CD4-positive, alpha-beta T cell (primary cell): Measurements from ENCODE around the gene PANX2. TPM values are rescaled to one million over a fixed set of nuclear protein-coding genes. Genes with fewer than 3 reads are reported as not detected.

ENCODE experiments used
- ATAC-seq: fragments of 200-7000 bp; cut with Tn5 transposase; one replicate; pipeline ENCODE4 v1.10.0; 2022; ENCODE audit warnings: mild to moderate bottlenecking; ENCODE audit not compliant: poor library complexity
- CTCF ChIA-PET: fragments of 350-600 bp; sonication (Branson Sonifier 250); formaldehyde crosslinking; loops from one replicate; lab custom pipeline; 2021; ENCODE audit warnings: antibody characterized with exemption, inconsistent platforms; lab: Charles Lee
- POLR2A ChIA-PET: fragments of 350-600 bp; sonication (Branson Sonifier 250); formaldehyde crosslinking; loops from one replicate; lab custom pipeline; 2021; ENCODE audit warnings: antibody characterized with exemption, inconsistent platforms; lab: Charles Lee
- DNase-seq, 14 experiments: peaks; one replicate each; pipeline ENCODE4 v3.0.0-alpha.2; 2013 to 2020; ENCODE audit warnings: mixed read lengths in 2 of 14
- H3K27ac ChIP-seq, 2 donors: one replicate each; pipeline versions ENCODE4 v1.5.1 to v1.7.0; 2013; ENCODE audit warnings: low read length in 2 of 2, low read depth in 1 of 2, mild to moderate bottlenecking in 1 of 2
- H3K27me3 ChIP-seq, 2 experiments: 1 replicate in 1 of 2; 2 replicates in 1 of 2; pipeline versions ENCODE4 v1.6.1 to v1.7.0; 2013; ENCODE audit warnings: low read length in 2 of 2, control low read depth in 1 of 2, mild to moderate bottlenecking in 1 of 2, moderate library complexity in 1 of 2; ENCODE audit not compliant: insufficient read depth in 2 of 2, control insufficient read depth in 1 of 2
- H3K36me3 ChIP-seq: one replicate; pipeline ENCODE4 v1.6.1; 2013; ENCODE audit warnings: low read length, control low read depth; ENCODE audit not compliant: insufficient read depth
- H3K4me1 ChIP-seq: one replicate; pipeline ENCODE4 v1.6.1; 2013; ENCODE audit warnings: low read length, control low read depth; ENCODE audit not compliant: insufficient read depth
- H3K4me3 ChIP-seq: one replicate; pipeline ENCODE4 v1.5.1; 2013; ENCODE audit warnings: mild to moderate bottlenecking, low read length, moderate library complexity
- H3K9me3 ChIP-seq, 2 experiments: 1 replicate in 1 of 2; 2 replicates in 1 of 2; pipeline versions ENCODE4 v1.6.1 to v1.7.0; 2013; ENCODE audit warnings: low read length in 2 of 2, mild to moderate bottlenecking in 2 of 2, control low read depth in 1 of 2, moderate library complexity in 1 of 2; ENCODE audit not compliant: control insufficient read depth in 1 of 2, insufficient read depth in 1 of 2
- H3K27ac Mint-ChIP-seq: one replicate; pipeline ENCODE4 v1.8.0; 2020; ENCODE audit warnings: mixed read lengths
- H3K27me3 Mint-ChIP-seq: one replicate; pipeline ENCODE4 v1.8.0; 2021; ENCODE audit warnings: mixed read lengths
- H3K36me3 Mint-ChIP-seq: one replicate; pipeline ENCODE4 v1.8.0; 2021; ENCODE audit warnings: low read depth, mixed read lengths
- H3K4me1 Mint-ChIP-seq: one replicate; pipeline ENCODE4 v1.8.0; 2021; ENCODE audit warnings: low read depth, mixed read lengths
- H3K4me3 Mint-ChIP-seq: one replicate; pipeline ENCODE4 v1.8.0; 2020; ENCODE audit warnings: mild to moderate bottlenecking, mixed read lengths
- H3K9me3 Mint-ChIP-seq: one replicate; pipeline ENCODE4 v1.8.0; 2020; ENCODE audit warnings: mixed read lengths
- intact Hi-C, 2 experiments: fragments of 100-400 bp; cut with DNase I in 1 of 2; cut with micrococcal nuclease in 1 of 2; formaldehyde crosslinking; loops; one replicate each; pipeline versions ENCODE4 v1.15.1 to v1.9.0; 2023 to 2025; cut with DNase I, micrococcal nuclease
- total RNA-seq, 174 experiments: library from RNA in 2 of 174; stranded (reverse) in 2 of 174; gene quantifications; one replicate each; pipeline ENCODE4 v1.2.3 and lab custom pipeline; 2021 to 2026
- TF ChIP-seq, protein P1 (sequence below): fragments of 200-600 bp; IDR thresholded peaks from one replicate; pipeline ENCODE4 v1.8.0; 2022; ENCODE audit warnings: antibody characterized with exemption, mild to moderate bottlenecking

PANX2 gene
- total RNA-seq, 2 experiments from 2014 or later: 0.11 to 0.16 TPM

DNA sequence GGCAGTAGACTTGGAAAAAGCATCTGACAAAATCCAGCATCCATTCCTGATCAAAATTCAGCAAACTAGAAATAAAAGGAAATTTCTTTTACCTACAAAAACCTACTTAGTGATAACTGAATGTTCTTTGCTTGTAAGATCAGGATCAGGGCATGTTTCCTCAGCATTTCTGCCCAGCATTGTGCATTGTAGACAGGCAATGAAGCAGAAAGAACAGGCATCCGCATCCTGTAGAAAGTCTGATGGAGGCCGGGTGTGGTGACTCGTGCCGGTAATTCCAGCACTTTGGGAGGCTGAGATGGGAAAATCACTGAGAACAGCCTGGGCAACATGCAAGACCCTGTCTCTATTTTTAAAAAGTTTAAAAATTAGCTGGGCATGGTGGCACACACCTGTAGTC, 32.5 kb upstream of the PANX2 start:
- Histone ChIP-seq H3K9me3 (no peaks in the 10 kb centered on the region), H3K36me3 (no peaks in the 10 kb centered on the region), H3K4me1 (no peaks in the 10 kb centered on the region), H3K27me3 (peaks cover 1 to 3% of the 10 kb centered on the region in 2 experiments), H3K4me3 (no peak overlapping the region), H3K27ac (no peak overlapping the region)
- ATAC-seq (no peak), DNase-seq (no peak)
- Mint-ChIP-seq H3K27me3 (peaks cover 26% of the 10 kb centered on the region), H3K36me3 (no peaks in the 10 kb centered on the region), H3K27ac (no peak overlapping the region), H3K4me3 (no peak overlapping the region), H3K4me1 (no peaks in the 10 kb centered on the region), H3K9me3 (no peaks in the 10 kb centered on the region)
- TF ChIP-seq, protein P1, sequence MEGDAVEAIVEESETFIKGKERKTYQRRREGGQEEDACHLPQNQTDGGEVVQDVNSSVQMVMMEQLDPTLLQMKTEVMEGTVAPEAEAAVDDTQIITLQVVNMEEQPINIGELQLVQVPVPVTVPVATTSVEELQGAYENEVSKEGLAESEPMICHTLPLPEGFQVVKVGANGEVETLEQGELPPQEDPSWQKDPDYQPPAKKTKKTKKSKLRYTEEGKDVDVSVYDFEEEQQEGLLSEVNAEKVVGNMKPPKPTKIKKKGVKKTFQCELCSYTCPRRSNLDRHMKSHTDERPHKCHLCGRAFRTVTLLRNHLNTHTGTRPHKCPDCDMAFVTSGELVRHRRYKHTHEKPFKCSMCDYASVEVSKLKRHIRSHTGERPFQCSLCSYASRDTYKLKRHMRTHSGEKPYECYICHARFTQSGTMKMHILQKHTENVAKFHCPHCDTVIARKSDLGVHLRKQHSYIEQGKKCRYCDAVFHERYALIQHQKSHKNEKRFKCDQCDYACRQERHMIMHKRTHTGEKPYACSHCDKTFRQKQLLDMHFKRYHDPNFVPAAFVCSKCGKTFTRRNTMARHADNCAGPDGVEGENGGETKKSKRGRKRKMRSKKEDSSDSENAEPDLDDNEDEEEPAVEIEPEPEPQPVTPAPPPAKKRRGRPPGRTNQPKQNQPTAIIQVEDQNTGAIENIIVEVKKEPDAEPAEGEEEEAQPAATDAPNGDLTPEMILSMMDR: no peak
- POLR2A ChIA-PET: no interaction called here
- intact Hi-C loops: no loop called here
- CTCF ChIA-PET: no interaction called here

DNA sequence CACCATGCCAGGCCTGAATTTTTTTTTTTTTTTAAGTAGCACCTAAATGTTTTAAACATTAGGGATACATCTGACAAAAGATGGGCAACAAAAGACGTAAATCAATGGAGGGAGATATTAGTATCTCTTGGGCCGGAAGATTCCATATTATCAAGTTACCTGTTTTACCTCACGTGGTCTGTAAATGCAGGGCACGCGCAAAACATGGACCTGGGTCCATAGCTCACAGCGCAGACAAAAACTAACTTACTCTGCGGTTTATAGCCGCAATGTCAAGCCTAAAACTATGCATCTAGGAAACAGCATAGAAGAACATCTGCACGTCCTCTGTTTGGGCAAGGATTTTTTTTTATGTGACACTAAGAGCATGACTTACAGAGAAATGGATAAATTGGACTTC, 31.5 kb upstream of the PANX2 start:
- no peak for DNase-seq
- no peaks in the 10 kb centered on the region for H3K36me3 Mint-ChIP-seq

DNA sequence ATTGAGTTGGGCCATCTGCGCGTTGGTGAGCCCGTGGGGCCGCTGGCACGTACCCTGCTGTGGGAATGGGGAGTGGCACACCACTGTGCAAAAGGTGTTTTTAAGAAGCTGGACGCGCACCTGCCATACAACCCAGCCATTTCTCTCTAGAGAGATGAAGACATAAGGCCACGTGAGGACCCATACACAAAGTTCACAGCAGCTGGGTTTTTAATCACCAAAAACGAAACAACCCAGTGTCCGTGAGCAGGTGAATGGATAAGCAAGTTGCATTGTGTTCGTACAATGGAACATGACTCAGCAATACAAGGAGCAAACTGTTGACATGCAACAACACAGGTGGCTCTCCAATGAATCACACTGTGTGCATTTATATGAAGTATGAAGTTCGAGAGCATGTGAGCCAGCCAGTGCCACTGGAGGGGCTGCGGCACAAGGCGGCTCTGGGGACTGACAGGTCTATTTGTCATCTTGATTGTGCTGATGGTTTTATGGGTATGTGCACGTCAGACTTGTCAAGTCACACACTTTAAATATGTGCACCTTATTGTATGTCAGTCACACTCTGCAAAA, 30.6 kb upstream of the PANX2 start:
- intact Hi-C loops: loop anchor here in 1 of 2 experiments (10.0 kb wide), 1 partner anchor 215 kb away; no protein-coding TSS in a partner anchor
- no peaks in the 10 kb centered on the region for H3K27me3 ChIP-seq
- no peak for ATAC-seq
- peaks cover 17% of the 10 kb centered on the region for H3K27me3 Mint-ChIP-seq
- POLR2A ChIA-PET: no interaction called here
- H3K4me3 ChIP-seq: no peak overlapping the region
- no peaks in the 10 kb centered on the region for H3K4me1 ChIP-seq
- no peak for DNase-seq
- CTCF ChIA-PET: no interaction called here
- H3K36me3 Mint-ChIP-seq: no peaks in the 10 kb centered on the region
- TF ChIP-seq, protein P1: no peak
- peaks cover 0 to 4% of the 10 kb centered on the region in 2 experiments for H3K9me3 ChIP-seq
- no peaks in the 10 kb centered on the region for H3K4me1 Mint-ChIP-seq
- no peak overlapping the region for H3K27ac ChIP-seq
- H3K4me3 Mint-ChIP-seq: no peak overlapping the region
- H3K36me3 ChIP-seq: no peaks in the 10 kb centered on the region
- H3K27ac Mint-ChIP-seq: no peak overlapping the region
- no peaks in the 10 kb centered on the region for H3K9me3 Mint-ChIP-seq

More for the DNA sequence above, 31.5 kb upstream of the PANX2 start:
- no peaks in the 10 kb centered on the region for H3K27me3 ChIP-seq
- Mint-ChIP-seq H3K27ac (no peak overlapping the region), H3K9me3 (no peaks in the 10 kb centered on the region), H3K4me1 (no peaks in the 10 kb centered on the region), H3K4me3 (no peak overlapping the region), H3K27me3 (peaks cover 23% of the 10 kb centered on the region)
- ChIA-PET POLR2A (no interaction called here), CTCF (no interaction called here)
- TF ChIP-seq, protein P1: no peak
- peaks cover 0 to 2% of the 10 kb centered on the region in 2 experiments for H3K9me3 ChIP-seq
- H3K4me3 ChIP-seq: no peak overlapping the region
- intact Hi-C loops: no loop called here
- no peaks in the 10 kb centered on the region for H3K4me1 ChIP-seq
- H3K27ac ChIP-seq: no peak overlapping the region
- H3K36me3 ChIP-seq: no peaks in the 10 kb centered on the region
- no peak for ATAC-seq
